HFF-Myc (cell line): ENCODE data around the gene OMD.
"Not testable (repeated sequence)": the region's sequence is repeated elsewhere in the genome, so short reads cannot be mapped to it uniquely, and the experiment has no call there.

ENCODE experiments used
- DNase-seq: peaks from one replicate; pipeline ENCODE4 v3.0.0-alpha.2; 2011; ENCODE audit warnings: low read depth; ENCODE audit errors: extremely low read depth
- H3K4me3 ChIP-seq: replicated peaks from 2 replicates; pipeline ENCODE4 v1.5.1; 2011; ENCODE audit warnings: low read depth, mild to moderate bottlenecking, control low read depth, low read length
- CTCF ChIP-seq: IDR thresholded peaks from 2 replicates; pipeline ENCODE4 v1.5.1; 2012; ENCODE audit warnings: mild to moderate bottlenecking, low read depth, low read length, control low read depth; ENCODE audit errors: missing control alignments

The OMD gene

GRCh38 chr9:92425474-92425873 lies 1.2 kb upstream of the OMD start:
- no peak overlapping the region for H3K4me3 ChIP-seq
- no peak for TF ChIP-seq CTCF
- DNase-seq = no peak

- H3K4me3 ChIP-seq = no peak overlapping the region
- no peak for DNase-seq
- TF ChIP-seq CTCF = no peak
These were observed 659 bp downstream of the OMD start for GRCh38 chr9:92423612-92424011.

GRCh38 chr9:92422611-92423338 lies 1.5 kb downstream of the OMD start:
- TF ChIP-seq CTCF = no peak
- DNase-seq = no peak
- no peak overlapping the region for H3K4me3 ChIP-seq

GRCh38 chr9:92414566-92414965 lies 9.7 kb downstream of the OMD start:
- no peak overlapping the region for H3K4me3 ChIP-seq
- TF ChIP-seq CTCF = no peak
- DNase-seq = no peak

GRCh38 chr9:92411157-92411556 lies 13.1 kb downstream of the OMD start:
- H3K4me3 ChIP-seq, DNase-seq: not testable (repeated sequence)

GRCh38 chr9:92408747-92409478 lies 15.4 kb downstream of the OMD start:
- no peak for TF ChIP-seq CTCF
- no peak overlapping the region for H3K4me3 ChIP-seq
- no peak for DNase-seq

GRCh38 chr9:92407818-92408217 lies 16.5 kb downstream of the OMD start:
- no peak overlapping the region for H3K4me3 ChIP-seq
- TF ChIP-seq CTCF = no peak
- no peak for DNase-seq
